Measurements from ENCODE around the gene TCHH. TPM values are rescaled to one million over a fixed set of nuclear protein-coding genes. Genes with fewer than 3 reads are reported as not detected.
"Not testable (repeated sequence)": the region's sequence is repeated elsewhere in the genome, so short reads cannot be mapped to it uniquely, and the experiment has no call there.

The TCHH gene
- total RNA-seq, 4 donors from 2014 or later = 0.13 to 5.8 (median 0.46) TPM

GRCh38 chr1:152086760-152087159 is 28.5 kb downstream of the TCHH start:
- Histone ChIP-seq H3K36me3 (no peaks in the 10 kb centered on the region), H3K4me3 (no peak overlapping the region), H3K4me1 (no peaks in the 10 kb centered on the region), H3K9me3 (no peaks in the 10 kb centered on the region), H3K27ac (no peak overlapping the region), H3K27me3 (no peaks in the 10 kb centered on the region)
- TF ChIP-seq CTCF (IDR thresholded peaks at IDR 0.05) (no peak), POLR2A (IDR thresholded peaks at IDR 0.05) (no peak)
- no peak for DNase-seq

- TF ChIP-seq POLR2A (IDR thresholded peaks at IDR 0.05) (no peak), CTCF (IDR thresholded peaks at IDR 0.05) (no peak)
- H3K4me1 ChIP-seq = no peaks in the 10 kb centered on the region
- no peaks in the 10 kb centered on the region for H3K27me3 ChIP-seq
- DNase-seq = no peak
- H3K9me3 ChIP-seq = no peaks in the 10 kb centered on the region
- no peak overlapping the region for H3K27ac ChIP-seq
- no peak overlapping the region for H3K4me3 ChIP-seq
- no peaks in the 10 kb centered on the region for H3K36me3 ChIP-seq
Measured at GRCh38 chr1:152084853-152085252, 30.4 kb downstream of the TCHH start.

- not testable (repeated sequence) for DNase-seq, H3K4me3 ChIP-seq, H3K9me3 ChIP-seq, H3K27ac ChIP-seq, H3K36me3 ChIP-seq, H3K4me1 ChIP-seq, H3K27me3 ChIP-seq
Measured at GRCh38 chr1:152081026-152081425, 34.2 kb downstream of the TCHH start.

- not testable (repeated sequence) for H3K4me3 ChIP-seq, DNase-seq, H3K36me3 ChIP-seq, H3K27ac ChIP-seq, H3K4me1 ChIP-seq, H3K27me3 ChIP-seq, H3K9me3 ChIP-seq
Measured at GRCh38 chr1:152080494-152080893, 34.8 kb downstream of the TCHH start.

- no peak for DNase-seq
- no peak for TF ChIP-seq POLR2A (IDR thresholded peaks at IDR 0.05)
- Histone ChIP-seq H3K4me1 (no peaks in the 10 kb centered on the region), H3K36me3 (no peaks in the 10 kb centered on the region), H3K9me3 (no peaks in the 10 kb centered on the region), H3K4me3 (no peak overlapping the region), H3K27me3 (no peaks in the 10 kb centered on the region), H3K27ac (no peak overlapping the region)
Measured at GRCh38 chr1:152078831-152079441, 36.3 kb downstream of the TCHH start.

GRCh38 chr1:152072311-152072710 is 42.9 kb downstream of the TCHH start:
- H3K27me3 ChIP-seq = no peaks in the 10 kb centered on the region
- no peaks in the 10 kb centered on the region for H3K9me3 ChIP-seq
- no peak for DNase-seq
- H3K27ac ChIP-seq = no peak overlapping the region
- no peak overlapping the region for H3K4me3 ChIP-seq
- TF ChIP-seq POLR2A (IDR thresholded peaks at IDR 0.05) = no peak
- no peak for TF ChIP-seq CTCF (IDR thresholded peaks at IDR 0.05)
- no peaks in the 10 kb centered on the region for H3K4me1 ChIP-seq
- no peaks in the 10 kb centered on the region for H3K36me3 ChIP-seq

- TF ChIP-seq CTCF (IDR thresholded peaks at IDR 0.05) (no peak), POLR2A (IDR thresholded peaks at IDR 0.05) (no peak)
- no peaks in the 10 kb centered on the region for H3K9me3 ChIP-seq
- DNase-seq = no peak
- no peaks in the 10 kb centered on the region for H3K27me3 ChIP-seq
- no peaks in the 10 kb centered on the region for H3K36me3 ChIP-seq
- no peak overlapping the region for H3K27ac ChIP-seq
- H3K4me3 ChIP-seq = no peak overlapping the region
- H3K4me1 ChIP-seq = no peaks in the 10 kb centered on the region
Measured at GRCh38 chr1:152071123-152071522, 44.1 kb downstream of the TCHH start.

Data from Peyer's patch (tissue), 4 donors.